Adrenal gland (tissue), 12 donors: ENCODE measurements around the gene RYR1. TPM values are rescaled to one million over a fixed set of nuclear protein-coding genes. Genes with fewer than 3 reads are reported as not detected.
"Not testable (repeated sequence)": the region's sequence is repeated elsewhere in the genome, so short reads cannot be mapped to it uniquely, and the experiment has no call there.

Experiments
- DNase-seq, 7 donors: peaks; one replicate each; pipeline ENCODE4 v3.0.0-alpha.2; 2019 to 2020
- H3K27ac ChIP-seq, 5 donors: fragments of 200-600 bp; sonication (generic) in 4 of 5; 1 replicate in 3 of 5; 2 replicates in 2 of 5; pipeline versions ENCODE4 v1.5.1 to v1.8.0; 2016 to 2020; ENCODE audit warnings: mild to moderate bottlenecking in 1 of 5
- H3K27me3 ChIP-seq: fragments of 200-600 bp; 2 replicates; pipeline ENCODE4 v1.8.0; 2021
- H3K36me3 ChIP-seq, 2 donors: fragments of 200-600 bp; replicated peaks in 1 of 2; 1 replicate in 1 of 2; 2 replicates in 1 of 2; pipeline versions ENCODE4 v1.5.1 to v1.8.0; 2018 to 2022
- H3K4me1 ChIP-seq, 2 donors: fragments of 200-600 bp; replicated peaks in 1 of 2; 1 replicate in 1 of 2; 2 replicates in 1 of 2; pipeline versions ENCODE4 v1.5.1 to v1.8.0; 2018 to 2021
- H3K4me3 ChIP-seq, 4 donors: fragments of 200-600 bp; sonication (generic) in 3 of 4; one replicate each; pipeline ENCODE4 v1.5.1; 2016 to 2018
- H3K9me3 ChIP-seq, 3 donors: fragments of 200-600 bp; sonication (generic) in 1 of 3; replicated peaks in 1 of 3; 1 replicate in 2 of 3; 2 replicates in 1 of 3; pipeline versions ENCODE4 v1.5.1 to v1.8.0; 2016 to 2021
- POLR2A ChIP-seq, 2 donors: fragments of 450-650 bp; IDR thresholded peaks; one replicate each; pipeline ENCODE4 v1.6.1; 2017; ENCODE audit warnings: antibody characterized with exemption in 2 of 2, mild to moderate bottlenecking in 2 of 2, moderate library complexity in 1 of 2
- WGBS, 4 donors: extraction: QIAGEN DNeasy Blood & Tissue Kit in 2 of 4; methylation state at CpG; one replicate each; pipeline versions ENCODE4 v1.1.5 to v1.1.7; 2013 to 2017; 5-methylcytosine and 5-hydroxymethylcytosine counted together
- intact Hi-C, 2 donors: fragments of 100-400 bp; cut with DNase I; formaldehyde crosslinking; loops; one replicate each; pipeline versions ENCODE4 v1.14.1 to v1.15.0; 2022 to 2023
- polyA plus RNA-seq, 3 donors: library from polyadenylated mRNA; stranded (reverse); fragments of 200-250 nt in 2 of 3; fragments of 350-450 nt in 1 of 3; fragmentation: Illumina TruSeq in 1 of 3; extraction: RNeasy Lipid Tissue Mini Kit (QIAGEN cat#74804) in 1 of 3; gene quantifications; one replicate each; pipeline ENCODE4 v1.2.3, GENCODE V29; 2013 to 2014
- total RNA-seq, 9 donors: library from RNA; depleted of rRNA in 4 of 9; stranded (reverse); fragments of >200 nt in 4 of 9; fragments of 120-200 nt in 1 of 9; fragmentation: NEBNext Ultra II Directional in 1 of 9; extraction: Animal tissue kit (Norgen Biotek cat#: 25700) in 1 of 9; gene quantifications; one replicate each; pipeline versions ENCODE4 v1.1.0 to v1.2.4, GENCODE V29; 2013 to 2023
- TF ChIP-seq, protein P1 (sequence below), 6 experiments: fragments of 450-650 bp in 4 of 6; fragments of 200-600 bp in 2 of 6; sonication (generic) in 1 of 6; IDR thresholded peaks; 1 replicate in 5 of 6; 2 replicates in 1 of 6; pipeline versions ENCODE4 v1.5.1 to v1.8.0; 2016 to 2021; ENCODE audit warnings: antibody characterized with exemption in 6 of 6, mild to moderate bottlenecking in 2 of 6, moderate library complexity in 1 of 6
- donor health status: healthy with polysubstance abuse.
- donor health status: Bipolar disorder and iron deficiency.
- donor health status: DM: yes; HTN: yes; CAD: no.
- donor health status: DM: no; HTN: no; CAD: no.
- donor health status: DM: no; HTN: no; CAD: no.
- donor health status: DM: yes; HTN: yes; CAD: no.

Gene RYR1
- total and polyA plus RNA-seq, 12 donors, result 0.90 to 10.0 (median 3.2) TPM

DNA sequence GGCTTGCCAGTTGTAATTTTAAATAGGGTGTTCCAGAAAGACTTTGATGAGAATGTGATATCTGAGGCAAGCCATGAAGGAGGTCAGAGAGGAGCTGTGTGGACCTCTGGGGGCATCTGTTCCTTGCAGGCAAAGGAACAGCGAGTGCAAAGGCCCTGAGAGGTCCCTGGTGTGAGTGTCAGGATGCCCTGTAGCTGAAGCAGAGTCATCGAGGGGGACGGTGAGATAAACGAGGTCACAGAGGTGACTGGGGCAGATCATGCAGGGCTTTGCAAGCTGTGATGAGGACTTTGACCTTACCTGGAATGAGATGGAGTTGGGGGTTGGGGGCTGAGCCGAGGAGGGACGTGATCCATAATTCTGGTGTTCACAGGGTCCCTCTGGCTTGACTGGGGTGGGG is 75.0 kb downstream of the RYR1 start:
- 41 to 54% (median 46%) methylated on average over 6 of the region's 6 CpGs for WGBS, 4 donors
- intact Hi-C loops, result no loop called here

DNA sequence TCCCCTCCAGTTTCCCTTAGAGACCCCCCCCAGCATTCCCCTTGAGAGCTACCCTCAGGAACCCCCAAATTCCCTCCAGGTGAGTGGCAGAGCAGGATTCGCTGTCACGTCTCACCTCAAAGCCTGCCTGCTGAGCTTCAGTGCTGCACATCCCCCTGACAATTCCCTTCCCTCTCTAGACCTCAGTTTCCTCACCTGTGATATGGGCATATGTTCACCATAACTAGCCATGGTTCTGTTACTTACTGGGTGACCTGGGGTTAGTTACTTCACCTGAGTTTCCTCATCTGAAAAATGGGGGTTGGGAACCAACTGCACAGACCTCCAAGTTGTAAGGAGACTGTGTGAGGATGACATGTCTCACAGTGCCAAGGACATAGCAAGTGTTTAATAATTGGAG is 75.5 kb downstream of the RYR1 start:
- no peaks in the 10 kb centered on the region for H3K9me3 ChIP-seq
- TF ChIP-seq, protein P1, sequence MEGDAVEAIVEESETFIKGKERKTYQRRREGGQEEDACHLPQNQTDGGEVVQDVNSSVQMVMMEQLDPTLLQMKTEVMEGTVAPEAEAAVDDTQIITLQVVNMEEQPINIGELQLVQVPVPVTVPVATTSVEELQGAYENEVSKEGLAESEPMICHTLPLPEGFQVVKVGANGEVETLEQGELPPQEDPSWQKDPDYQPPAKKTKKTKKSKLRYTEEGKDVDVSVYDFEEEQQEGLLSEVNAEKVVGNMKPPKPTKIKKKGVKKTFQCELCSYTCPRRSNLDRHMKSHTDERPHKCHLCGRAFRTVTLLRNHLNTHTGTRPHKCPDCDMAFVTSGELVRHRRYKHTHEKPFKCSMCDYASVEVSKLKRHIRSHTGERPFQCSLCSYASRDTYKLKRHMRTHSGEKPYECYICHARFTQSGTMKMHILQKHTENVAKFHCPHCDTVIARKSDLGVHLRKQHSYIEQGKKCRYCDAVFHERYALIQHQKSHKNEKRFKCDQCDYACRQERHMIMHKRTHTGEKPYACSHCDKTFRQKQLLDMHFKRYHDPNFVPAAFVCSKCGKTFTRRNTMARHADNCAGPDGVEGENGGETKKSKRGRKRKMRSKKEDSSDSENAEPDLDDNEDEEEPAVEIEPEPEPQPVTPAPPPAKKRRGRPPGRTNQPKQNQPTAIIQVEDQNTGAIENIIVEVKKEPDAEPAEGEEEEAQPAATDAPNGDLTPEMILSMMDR (IDR thresholded peaks at IDR 0.05), result no peak
- TF ChIP-seq POLR2A (IDR thresholded peaks at IDR 0.05), result no peak
- no peaks in the 10 kb centered on the region for H3K36me3 ChIP-seq
- no peak for DNase-seq
- 81 to 95% (median 93%) methylated on average over 2 of the region's 2 CpGs for WGBS, 4 donors
- no peaks in the 10 kb centered on the region for H3K4me1 ChIP-seq
- no peak overlapping the region for H3K4me3 ChIP-seq
- no peaks in the 10 kb centered on the region for H3K27me3 ChIP-seq
- no peak overlapping the region for H3K27ac ChIP-seq
- intact Hi-C loops, result no loop called here

More for the DNA sequence above, 75.0 kb downstream of the RYR1 start:
- no peaks in the 10 kb centered on the region for H3K27me3 ChIP-seq
- no peak for DNase-seq
- H3K27ac ChIP-seq, result no peak overlapping the region
- H3K4me3 ChIP-seq, result no peak overlapping the region
- H3K4me1 ChIP-seq, result no peaks in the 10 kb centered on the region
- TF ChIP-seq, protein P1 (IDR thresholded peaks at IDR 0.05), result no peak
- no peak for TF ChIP-seq POLR2A (IDR thresholded peaks at IDR 0.05)
- H3K9me3 ChIP-seq, result no peaks in the 10 kb centered on the region
- no peaks in the 10 kb centered on the region for H3K36me3 ChIP-seq

DNA sequence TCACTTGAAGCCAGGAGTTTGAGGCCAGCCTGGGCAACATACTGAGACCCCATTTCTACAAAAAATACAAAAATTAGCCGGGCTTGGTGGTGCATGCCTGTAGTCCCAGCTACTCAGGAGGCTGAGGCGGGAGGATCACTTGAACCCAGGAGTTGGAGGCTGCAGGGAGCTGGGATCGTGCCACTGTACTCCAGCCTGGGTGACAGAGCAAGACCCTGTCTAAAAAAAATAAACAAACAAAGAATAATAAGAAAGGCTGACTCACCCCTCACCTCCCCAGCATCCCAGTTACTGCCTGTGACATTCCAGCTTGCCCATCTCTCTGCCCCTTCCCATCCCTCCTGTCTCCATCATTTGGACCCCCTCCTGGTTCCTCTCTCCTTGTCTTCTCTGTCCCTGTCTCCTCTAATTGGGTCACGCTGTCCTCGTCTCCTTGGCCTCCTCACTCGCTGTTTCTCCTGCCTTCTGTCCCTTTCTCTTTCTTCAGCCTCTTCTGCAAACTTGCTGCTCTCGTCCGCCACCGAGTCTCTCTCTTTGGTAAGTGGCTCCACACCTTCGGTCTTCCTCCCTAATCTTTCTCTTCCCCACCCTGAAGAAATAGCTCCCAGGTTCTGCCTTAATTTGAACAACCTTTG is 77.7 kb downstream of the RYR1 start:
- DNase-seq, result no peak
- intact Hi-C loops, result loop anchor here (5.0 to 10.0 kb wide), 2 partner anchors 126 to 444 kb away; no protein-coding TSS in a partner anchor
- no peaks in the 10 kb centered on the region for H3K4me1 ChIP-seq
- H3K36me3 ChIP-seq, result no peaks in the 10 kb centered on the region
- WGBS, 4 donors, result 66 to 83% (median 76%) methylated on average over 9 to 10 of the region's 10 CpGs
- no peak overlapping the region for H3K27ac ChIP-seq
- H3K4me3 ChIP-seq, result no peak overlapping the region
- no peaks in the 10 kb centered on the region for H3K27me3 ChIP-seq
- TF ChIP-seq, protein P1 (IDR thresholded peaks at IDR 0.05), result no peak
- TF ChIP-seq POLR2A (IDR thresholded peaks at IDR 0.05), result no peak
- no peaks in the 10 kb centered on the region for H3K9me3 ChIP-seq

DNA sequence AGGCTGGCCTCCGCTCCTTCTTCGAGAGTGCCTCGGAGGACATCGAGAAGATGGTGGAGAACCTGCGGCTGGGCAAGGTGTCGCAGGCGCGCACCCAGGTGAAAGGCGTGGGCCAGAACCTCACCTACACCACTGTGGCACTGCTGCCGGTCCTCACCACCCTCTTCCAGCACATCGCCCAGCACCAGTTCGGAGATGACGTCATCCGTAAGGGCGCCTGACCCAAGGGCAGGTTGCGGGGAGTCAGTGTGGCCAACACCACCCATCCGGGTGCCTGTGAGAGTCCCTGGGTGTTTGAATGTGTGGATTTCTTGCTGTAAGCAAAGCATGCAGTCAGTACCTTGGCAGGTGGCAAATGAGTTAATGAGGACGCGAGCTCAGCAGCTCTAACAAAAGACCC is 78.8 kb downstream of the RYR1 start:
- Histone ChIP-seq H3K27ac (no peak overlapping the region), H3K4me1 (no peaks in the 10 kb centered on the region), H3K4me3 (no peak overlapping the region), H3K27me3 (no peaks in the 10 kb centered on the region), H3K36me3 (no peaks in the 10 kb centered on the region), H3K9me3 (no peaks in the 10 kb centered on the region)
- TF ChIP-seq, protein P1 (IDR thresholded peaks at IDR 0.05), result no peak
- TF ChIP-seq POLR2A (IDR thresholded peaks at IDR 0.05), result no peak
- 84 to 87% (median 85%) methylated on average over 9 to 19 of the region's 19 CpGs for WGBS, 4 donors
- intact Hi-C loops, result loop anchor here (5.0 to 10.0 kb wide), 2 partner anchors 125 to 443 kb away; no protein-coding TSS in a partner anchor
- no peak for DNase-seq

DNA sequence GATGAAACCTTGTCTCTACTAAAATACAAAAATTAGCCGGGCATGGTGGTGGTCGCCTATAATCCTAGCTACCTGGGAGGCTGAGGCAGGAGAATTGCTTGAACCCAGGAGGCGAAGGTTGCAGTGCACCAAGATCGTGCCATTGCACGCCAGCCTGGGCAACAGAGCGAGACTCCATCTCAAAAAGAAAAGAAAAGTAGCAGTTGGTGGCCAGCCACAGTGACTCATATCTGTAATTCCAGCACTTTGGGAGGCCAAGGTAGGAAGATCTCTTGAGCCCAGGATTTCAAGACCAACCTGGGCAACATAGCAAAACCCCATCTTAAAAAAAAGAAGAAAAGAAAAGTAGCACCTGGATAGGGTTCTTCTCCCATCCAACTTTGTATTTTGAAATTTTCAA is 79.7 kb downstream of the RYR1 start:
- intact Hi-C loops, result loop anchor here (5.0 to 10.0 kb wide), 2 partner anchors 124 to 442 kb away; no protein-coding TSS in a partner anchor

More for the DNA sequence above, 79.7 kb downstream of the RYR1 start:
- not testable (repeated sequence) for H3K4me1 ChIP-seq, H3K4me3 ChIP-seq, DNase-seq, H3K9me3 ChIP-seq, H3K27ac ChIP-seq, H3K27me3 ChIP-seq, H3K36me3 ChIP-seq
- 79 to 92% (median 87%) methylated on average over 6 of the region's 6 CpGs for whole genome bisulfite sequencing, 4 donors
